H1 (cell line): ENCODE measurements around the gene THOP1.

ENCODE experiments used
- BRCA1 ChIP-seq: IDR thresholded peaks from 2 replicates; pipeline ENCODE4 v1.6.1; 2012; ENCODE audit warnings: low read depth, low read length, improper control_type of control experiment
- CHD7 ChIP-seq: fragments of 300-600 bp; sonication (generic); IDR thresholded peaks from 2 replicates; pipeline ENCODE4 v1.7.1; 2012; ENCODE audit warnings: low read length, moderate library complexity, mild to moderate bottlenecking, inconsistent platforms; ENCODE audit not compliant: insufficient replicate concordance
- CREB1 ChIP-seq: IDR thresholded peaks from 2 replicates; pipeline ENCODE4 v1.6.1; 2012; ENCODE audit warnings: inconsistent platforms
- CTCF ChIP-seq, 3 experiments: IDR thresholded peaks; 1 replicate in 2 of 3; 2 replicates in 1 of 3; pipeline versions ENCODE4 v1.5.1 to v1.6.1; 2011; ENCODE audit warnings: low read length in 3 of 3, mild to moderate bottlenecking in 3 of 3, inconsistent platforms in 2 of 3, low read depth in 1 of 3, moderate library complexity in 1 of 3; ENCODE audit not compliant: insufficient read depth in 1 of 3; ENCODE audit errors: control extremely low read depth in 1 of 3
- EP300 ChIP-seq, 2 experiments: IDR thresholded peaks; 1 replicate in 1 of 2; 2 replicates in 1 of 2; pipeline ENCODE4 v1.6.1; 2011 to 2012; ENCODE audit warnings: low read depth in 2 of 2, low read length in 2 of 2, mild to moderate bottlenecking in 2 of 2, borderline replicate concordance in 1 of 2, inconsistent platforms in 1 of 2, moderate library complexity in 1 of 2
- MAX ChIP-seq: IDR thresholded peaks from 2 replicates; pipeline ENCODE4 v1.6.1; 2012; ENCODE audit warnings: inconsistent platforms
- POLR2A ChIP-seq, 2 experiments: IDR thresholded peaks; 1 replicate in 1 of 2; 2 replicates in 1 of 2; pipeline ENCODE4 v1.6.1; 2011; ENCODE audit warnings: low read depth in 2 of 2, low read length in 2 of 2, mild to moderate bottlenecking in 2 of 2; ENCODE audit errors: control extremely low read depth in 1 of 2
- POLR2AphosphoS5 ChIP-seq: IDR thresholded peaks from 2 replicates; pipeline ENCODE4 v1.6.1; 2011; ENCODE audit warnings: low read depth, low read length
- RAD21 ChIP-seq, 2 experiments: IDR thresholded peaks in 1 of 2; conservative IDR thresholded peaks in 1 of 2; 2 replicates each; pipeline ENCODE4 v1.6.1; 2011; ENCODE audit warnings: low read depth in 2 of 2, low read length in 2 of 2, improper control_type of control experiment in 1 of 2, inconsistent platforms in 1 of 2, mild to moderate bottlenecking in 1 of 2, moderate library complexity in 1 of 2
- RFX5 ChIP-seq: IDR thresholded peaks from 2 replicates; pipeline ENCODE4 v1.6.1; 2011; ENCODE audit warnings: low read depth, low read length, improper control_type of control experiment, borderline replicate concordance
- RNF2 ChIP-seq: fragments of 200-900, 300-1000 bp; sonication (generic); IDR thresholded peaks from 2 replicates; pipeline ENCODE4 v1.7.1; 2016; ENCODE audit warnings: borderline replicate concordance, low read depth, mild to moderate bottlenecking, antibody characterized with exemption, low read length; ENCODE audit not compliant: poor library complexity, severe bottlenecking; ENCODE audit errors: missing control alignments
- TCF12 ChIP-seq: IDR thresholded peaks from 2 replicates; pipeline ENCODE4 v1.6.1; 2011; ENCODE audit warnings: low read depth, mild to moderate bottlenecking, low read length
- YY1 ChIP-seq: IDR thresholded peaks from 2 replicates; pipeline ENCODE4 v1.6.1; 2011; ENCODE audit warnings: low read depth, mild to moderate bottlenecking, low read length
- ZNF274 ChIP-seq: IDR thresholded peaks from 2 replicates; pipeline ENCODE4 v1.7.0; 2012; ENCODE audit warnings: low read length, borderline replicate concordance; ENCODE audit errors: extremely low read depth

GRCh38 chr19:2823646-2824045, 38.3 kb downstream of the THOP1 start:
- TF ChIP-seq CHD7 = no peak
- no peak for TF ChIP-seq CTCF (IDR thresholded peaks at IDR 0.05; ENCODE audit: control extremely low read depth in 1 of 3, insufficient read depth in 1 of 3, low read depth in 1 of 3, low read length in 3 of 3)
- TF ChIP-seq POLR2AphosphoS5 = no peak
- no peak for TF ChIP-seq MAX
- no peak for TF ChIP-seq BRCA1
- no peak for TF ChIP-seq TCF12
- no peak for TF ChIP-seq RFX5
- no peak for TF ChIP-seq YY1
- no peak for TF ChIP-seq RNF2
- no peak for TF ChIP-seq POLR2A (IDR thresholded peaks at IDR 0.05; ENCODE audit: control extremely low read depth in 1 of 2, low read depth in 2 of 2, low read length in 2 of 2)
- TF ChIP-seq RAD21 (IDR thresholded peaks at IDR 0.05 in 1 of 2, conservative IDR thresholded peaks at IDR 0.05 in 1 of 2; ENCODE audit: low read depth in 2 of 2, low read length in 2 of 2) = no peak
- TF ChIP-seq EP300 (IDR thresholded peaks at IDR 0.05; ENCODE audit: borderline replicate concordance in 1 of 2, low read depth in 2 of 2, low read length in 2 of 2) = no peak
- TF ChIP-seq CREB1 = no peak
- TF ChIP-seq ZNF274 = no peak
